Right ventricle myocardium superior (tissue), 1 donor: ENCODE measurements around the gene TMEM183A. TPM values are rescaled to one million over a fixed set of nuclear protein-coding genes. Genes with fewer than 3 reads are reported as not detected.

Experiments used
- ATAC-seq: fragments of 200-7000 bp; cut with Tn5 transposase; one replicate; pipeline ENCODE4 v1.9.1; 2020; ENCODE audit warnings: mild to moderate bottlenecking; ENCODE audit not compliant: poor library complexity
- DNase-seq: peaks from one replicate; pipeline ENCODE4 v3.0.0-alpha.2; 2020
- intact Hi-C: fragments of 100-400 bp; cut with DNase I; formaldehyde crosslinking; loops from one replicate; pipeline ENCODE4 v1.11.2; 2022
- total RNA-seq: library from RNA; stranded (reverse); fragmentation: NEBNext Ultra II Directional; extraction: Animal tissue kit (Norgen Biotek cat#: 25700); gene quantifications from one replicate; pipeline ENCODE4 v1.2.1, GENCODE V29; 2021
- donor health status: DM: no; HTN: yes; CAD: no; lungs with severe emphysema.

TMEM183A gene
- total RNA-seq, 1 donor from 2014 or later = 21.8 TPM

GRCh38 chr1:203054642-203055041, 47.5 kb downstream of the TMEM183A start:
- intact Hi-C loops = no loop called here
- ATAC-seq = no peak

GRCh38 chr1:203055161-203055799, 48.1 kb downstream of the TMEM183A start:
- DNase-seq (no peak), ATAC-seq (no peak)
- intact Hi-C loops = no loop called here

More at GRCh38 chr1:203054642-203055041, 47.5 kb downstream of the TMEM183A start:
- no peak for DNase-seq

- ATAC-seq = no peak
- DNase-seq = no peak
- intact Hi-C loops = no loop called here
These were observed 48.8 kb downstream of the TMEM183A start for GRCh38 chr1:203056012-203056411.

- DNase-seq (no peak), ATAC-seq (no peak)
- intact Hi-C loops = no loop called here
These were observed 49.3 kb downstream of the TMEM183A start for GRCh38 chr1:203056516-203056915.

GRCh38 chr1:203057911-203058675, 50.9 kb downstream of the TMEM183A start:
- intact Hi-C loops = no loop called here
- peak; percentile 47 for ATAC-seq
- no peak for DNase-seq

GRCh38 chr1:203058676-203058935, 51.4 kb downstream of the TMEM183A start:
- intact Hi-C loops = no loop called here
- DNase-seq (no peak), ATAC-seq (peak; percentile 36)

GRCh38 chr1:203059485-203059884, 52.3 kb downstream of the TMEM183A start:
- DNase-seq = no peak
- ATAC-seq = peak; percentile 32
- intact Hi-C loops = no loop called here

GRCh38 chr1:203060115-203060514, 52.9 kb downstream of the TMEM183A start:
- intact Hi-C loops = no loop called here
- ATAC-seq (no peak), DNase-seq (no peak)

GRCh38 chr1:203063287-203063686, 56.1 kb downstream of the TMEM183A start:
- DNase-seq (no peak), ATAC-seq (no peak)
- intact Hi-C loops = no loop called here

- DNase-seq (no peak), ATAC-seq (no peak)
- intact Hi-C loops = no loop called here
These were observed 58.0 kb downstream of the TMEM183A start for GRCh38 chr1:203065191-203065590.

- intact Hi-C loops = no loop called here
- DNase-seq (no peak), ATAC-seq (no peak)
These were observed 58.8 kb downstream of the TMEM183A start for GRCh38 chr1:203065986-203066385.

- intact Hi-C loops = no loop called here
- no peak for DNase-seq
These were observed 59.8 kb downstream of the TMEM183A start for GRCh38 chr1:203066965-203067364.

GRCh38 chr1:203069030-203069747, 62.0 kb downstream of the TMEM183A start:
- intact Hi-C loops = no loop called here
- ATAC-seq (peak; percentile 92), DNase-seq (no peak)

More at GRCh38 chr1:203066965-203067364, 59.8 kb downstream of the TMEM183A start:
- ATAC-seq = no peak

- intact Hi-C loops = no loop called here
- no peak for DNase-seq
- no peak for ATAC-seq
These were observed 64.9 kb downstream of the TMEM183A start for GRCh38 chr1:203072002-203072602.

GRCh38 chr1:203072911-203073310, 65.7 kb downstream of the TMEM183A start:
- intact Hi-C loops = no loop called here
- ATAC-seq (no peak), DNase-seq (no peak)

- ATAC-seq = no peak
- intact Hi-C loops = no loop called here
- DNase-seq = no peak
These were observed 66.3 kb downstream of the TMEM183A start for GRCh38 chr1:203073469-203073868.
